Body of pancreas (tissue), 4 donors: ENCODE data around the gene EFNA1. TPM values are rescaled to one million over a fixed set of nuclear protein-coding genes. Genes with fewer than 3 reads are reported as not detected.
"Not testable (repeated sequence)": the region's sequence is repeated elsewhere in the genome, so short reads cannot be mapped to it uniquely, and the experiment has no call there.

Source experiments
- ATAC-seq: fragments of 150-250 bp; one replicate; pipeline ENCODE4 v1.9.1; 2016
- DNase-seq, 4 donors: peaks; one replicate each; pipeline ENCODE4 v3.0.0-alpha.2; 2019
- H3K27ac ChIP-seq, 4 donors: fragments of 200-600 bp; sonication (generic); 1 replicate in 3 of 4; 2 replicates in 1 of 4; pipeline versions ENCODE4 v1.5.1 to v1.6.1; 2016 to 2019; ENCODE audit warnings: mild to moderate bottlenecking in 1 of 4, mixed read lengths in 1 of 4, moderate library complexity in 1 of 4
- H3K27me3 ChIP-seq, 2 donors: fragments of 200-600 bp; sonication (generic); one replicate each; pipeline ENCODE4 v1.6.0; 2016; ENCODE audit warnings: mild to moderate bottlenecking in 1 of 2
- H3K36me3 ChIP-seq, 2 donors: fragments of 200-600 bp; sonication (generic); replicated peaks in 1 of 2; 2 replicates each; pipeline ENCODE4 v1.5.1; 2016; ENCODE audit warnings: low read depth in 2 of 2; ENCODE audit not compliant: insufficient read depth in 1 of 2
- H3K4me1 ChIP-seq: fragments of 200-600 bp; sonication (generic); one replicate; pipeline ENCODE4 v1.6.0; 2016
- H3K4me3 ChIP-seq, 2 donors: fragments of 200-600 bp; sonication (generic); 1 replicate in 1 of 2; 2 replicates in 1 of 2; pipeline ENCODE4 v1.5.1; 2016 to 2019
- H3K9me3 ChIP-seq, 3 donors: fragments of 200-600 bp; sonication (generic); 1 replicate in 2 of 3; 2 replicates in 1 of 3; pipeline ENCODE4 v1.5.1; 2016
- POLR2A ChIP-seq, 3 donors: fragments of 450-650 bp; IDR thresholded peaks; one replicate each; pipeline ENCODE4 v1.6.1; 2016; ENCODE audit warnings: antibody characterized with exemption in 3 of 3, mild to moderate bottlenecking in 2 of 3
- WGBS, 2 donors: methylation state at CpG; one replicate each; pipeline ENCODE4 v1.1.5; 2017; 5-methylcytosine and 5-hydroxymethylcytosine counted together
- intact Hi-C: fragments of 100-400 bp; cut with DNase I; formaldehyde crosslinking; loops from one replicate; pipeline ENCODE4 v1.15.1; 2023
- total RNA-seq, 2 donors: library from RNA; depleted of rRNA; stranded (reverse); fragments of >200 nt; gene quantifications; one replicate each; pipeline ENCODE4 v1.1.0, GENCODE V29; 2016
- TF ChIP-seq, protein P1 (sequence below), 7 experiments: fragments of 450-650 bp in 4 of 7; fragments of 200-600 bp in 3 of 7; sonication (generic) in 3 of 7; IDR thresholded peaks; one replicate each; pipeline ENCODE4 v1.5.1; 2016 to 2019; ENCODE audit warnings: antibody characterized with exemption in 7 of 7

EFNA1 gene
- total RNA-seq, 2 donors from 2014 or later = 10.5 to 20.2 TPM

GRCh38 chr1:155158991-155159390 is 31.3 kb downstream of the EFNA1 start:
- no peaks in the 10 kb centered on the region for H3K4me1 ChIP-seq
- intact Hi-C loops = no loop called here
- WGBS, 2 donors = 44 to 56% methylated on average over 1 of the region's 1 CpG
- no peaks in the 10 kb centered on the region for H3K9me3 ChIP-seq
- no peaks in the 10 kb centered on the region for H3K27me3 ChIP-seq
- DNase-seq (no peak), ATAC-seq (no peak)
- TF ChIP-seq, protein P1, sequence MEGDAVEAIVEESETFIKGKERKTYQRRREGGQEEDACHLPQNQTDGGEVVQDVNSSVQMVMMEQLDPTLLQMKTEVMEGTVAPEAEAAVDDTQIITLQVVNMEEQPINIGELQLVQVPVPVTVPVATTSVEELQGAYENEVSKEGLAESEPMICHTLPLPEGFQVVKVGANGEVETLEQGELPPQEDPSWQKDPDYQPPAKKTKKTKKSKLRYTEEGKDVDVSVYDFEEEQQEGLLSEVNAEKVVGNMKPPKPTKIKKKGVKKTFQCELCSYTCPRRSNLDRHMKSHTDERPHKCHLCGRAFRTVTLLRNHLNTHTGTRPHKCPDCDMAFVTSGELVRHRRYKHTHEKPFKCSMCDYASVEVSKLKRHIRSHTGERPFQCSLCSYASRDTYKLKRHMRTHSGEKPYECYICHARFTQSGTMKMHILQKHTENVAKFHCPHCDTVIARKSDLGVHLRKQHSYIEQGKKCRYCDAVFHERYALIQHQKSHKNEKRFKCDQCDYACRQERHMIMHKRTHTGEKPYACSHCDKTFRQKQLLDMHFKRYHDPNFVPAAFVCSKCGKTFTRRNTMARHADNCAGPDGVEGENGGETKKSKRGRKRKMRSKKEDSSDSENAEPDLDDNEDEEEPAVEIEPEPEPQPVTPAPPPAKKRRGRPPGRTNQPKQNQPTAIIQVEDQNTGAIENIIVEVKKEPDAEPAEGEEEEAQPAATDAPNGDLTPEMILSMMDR (IDR thresholded peaks at IDR 0.05) = no peak
- no peak overlapping the region for H3K4me3 ChIP-seq
- H3K36me3 ChIP-seq = no peaks in the 10 kb centered on the region
- H3K27ac ChIP-seq = no peak overlapping the region

- H3K4me1 ChIP-seq = no peaks in the 10 kb centered on the region
- DNase-seq = no peak
- H3K4me3 ChIP-seq = no peak overlapping the region
- H3K27me3 ChIP-seq = no peaks in the 10 kb centered on the region
- TF ChIP-seq POLR2A (IDR thresholded peaks at IDR 0.05) = no peak
- TF ChIP-seq, protein P1 (IDR thresholded peaks at IDR 0.05) = no peak
- H3K9me3 ChIP-seq = no peaks in the 10 kb centered on the region
- WGBS, 2 donors = 58 to 79% methylated on average over 8 of the region's 8 CpGs
- ATAC-seq = no peak
- no peaks in the 10 kb centered on the region for H3K36me3 ChIP-seq
- H3K27ac ChIP-seq = no peak overlapping the region
- intact Hi-C loops = no loop called here
Observed at GRCh38 chr1:155160128-155160527, 32.5 kb downstream of the EFNA1 start.

GRCh38 chr1:155162631-155163030 is 35.0 kb downstream of the EFNA1 start:
- H3K9me3 ChIP-seq, ATAC-seq, H3K4me3 ChIP-seq, DNase-seq, H3K27me3 ChIP-seq, H3K4me1 ChIP-seq, intact Hi-C loops, H3K27ac ChIP-seq, H3K36me3 ChIP-seq: not testable (repeated sequence)
- WGBS, 2 donors = 94 to 95% methylated on average over 4 to 6 of the region's 6 CpGs

DNA sequence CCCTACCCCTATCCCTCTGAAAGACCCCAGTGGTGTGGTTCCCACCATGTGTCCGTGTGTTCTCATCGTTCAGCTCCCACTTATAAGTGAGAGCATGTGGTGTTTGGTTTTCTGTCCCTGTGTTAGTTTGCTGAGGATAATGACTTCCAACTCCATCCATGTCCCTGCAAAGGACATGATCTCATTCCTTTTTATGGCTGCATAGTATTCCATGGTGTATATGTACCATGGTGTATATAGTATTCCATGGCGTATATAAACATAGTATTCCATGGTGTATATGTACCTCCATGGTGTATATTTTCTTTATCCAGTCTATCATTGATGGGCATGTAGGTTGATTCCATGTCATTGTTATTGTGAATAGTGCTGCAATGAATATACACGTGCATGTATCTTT is 36.1 kb downstream of the EFNA1 start:
- not testable (repeated sequence) for ATAC-seq
- 89 to 96% methylated on average over 4 of the region's 4 CpGs for WGBS, 2 donors
- peaks cover 11% of the 10 kb centered on the region for H3K4me1 ChIP-seq

DNA sequence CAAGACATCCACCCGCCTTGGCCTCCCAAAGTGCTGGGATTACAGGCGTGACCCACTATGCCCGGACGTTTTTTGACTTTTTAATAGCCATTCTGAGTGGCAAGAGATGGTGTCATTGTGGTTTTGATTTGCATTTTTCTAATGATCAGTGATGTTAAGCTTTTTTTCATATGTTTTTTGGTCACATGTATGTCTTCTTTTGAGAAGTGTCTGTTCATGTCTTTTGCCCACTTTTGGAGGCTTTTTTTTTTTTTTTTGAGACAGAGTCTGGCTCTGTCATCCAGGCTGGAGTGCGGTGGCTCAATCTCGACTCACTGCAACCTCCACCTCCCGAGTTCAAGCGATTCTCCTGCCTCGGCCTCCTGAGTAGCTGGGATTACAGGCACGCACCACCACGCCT is 36.9 kb downstream of the EFNA1 start:
- not testable (repeated sequence) for H3K27ac ChIP-seq, H3K27me3 ChIP-seq, H3K4me3 ChIP-seq, H3K9me3 ChIP-seq, ATAC-seq, H3K36me3 ChIP-seq, DNase-seq
- 78 to 85% methylated on average over 10 of the region's 11 CpGs for WGBS, 2 donors
- peaks cover 11% of the 10 kb centered on the region for H3K4me1 ChIP-seq
- intact Hi-C loops = loop anchor here (5.0 kb wide), 2 partner anchors 32 to 72 kb away; no protein-coding TSS in a partner anchor

More for the DNA sequence above, 36.1 kb downstream of the EFNA1 start:
- H3K4me3 ChIP-seq, H3K27me3 ChIP-seq, H3K36me3 ChIP-seq, H3K9me3 ChIP-seq, H3K27ac ChIP-seq, DNase-seq, intact Hi-C loops: not testable (repeated sequence)

DNA sequence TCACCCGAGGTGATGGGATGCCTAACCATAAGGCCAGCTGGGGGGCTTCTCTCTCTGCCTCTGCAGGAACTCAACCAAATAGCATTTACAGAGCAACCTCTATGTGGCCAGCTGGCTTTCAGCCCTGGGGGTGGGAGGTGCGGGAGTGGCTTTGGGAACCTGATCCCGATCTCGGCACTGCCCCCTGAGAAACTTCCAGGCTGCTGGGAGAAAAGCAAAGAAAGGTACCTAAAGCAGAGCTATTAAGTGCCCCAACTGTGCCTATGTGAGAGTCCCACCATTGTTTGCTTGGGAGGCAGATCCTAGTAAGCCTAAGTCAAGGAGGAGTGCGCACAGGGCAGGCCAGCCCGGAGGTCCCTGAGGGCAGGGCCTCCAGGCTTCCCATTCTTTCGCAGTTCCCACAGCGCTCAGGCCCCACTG is 38.4 kb downstream of the EFNA1 start:
- WGBS, 2 donors = 57 to 71% methylated on average over 7 to 8 of the region's 8 CpGs
- H3K36me3 ChIP-seq = peaks cover 0 to 7% of the 10 kb centered on the region in 2 donors
- TF ChIP-seq POLR2A (IDR thresholded peaks at IDR 0.05) = no peak
- TF ChIP-seq, protein P1 (IDR thresholded peaks at IDR 0.05) = no peak
- intact Hi-C loops = loop anchor here (5.0 kb wide), 2 partner anchors 34 to 74 kb away; no protein-coding TSS in a partner anchor
- no peak overlapping the region for H3K4me3 ChIP-seq
- H3K9me3 ChIP-seq = no peaks in the 10 kb centered on the region
- no peaks in the 10 kb centered on the region for H3K27me3 ChIP-seq
- H3K27ac ChIP-seq = peak overlapping the region in 1 of 4 donors; percentile 5
- DNase-seq (no peak), ATAC-seq (no peak)
- H3K4me1 ChIP-seq = peaks cover 11% of the 10 kb centered on the region
